HG02763 (cell line): ENCODE results near the gene OXER1.
A peak's percentile ranks its signal among the peaks of the same experiment; 100 is the strongest.

Experiments
- ATAC-seq: cut with Tn5 transposase; IDR thresholded peaks from one replicate; pipeline ENCODE4 v1.9.1; 2021; ENCODE audit warnings: mild to moderate bottlenecking, moderate library complexity; ENCODE audit not compliant: unreplicated experiment

The OXER1 gene

DNA sequence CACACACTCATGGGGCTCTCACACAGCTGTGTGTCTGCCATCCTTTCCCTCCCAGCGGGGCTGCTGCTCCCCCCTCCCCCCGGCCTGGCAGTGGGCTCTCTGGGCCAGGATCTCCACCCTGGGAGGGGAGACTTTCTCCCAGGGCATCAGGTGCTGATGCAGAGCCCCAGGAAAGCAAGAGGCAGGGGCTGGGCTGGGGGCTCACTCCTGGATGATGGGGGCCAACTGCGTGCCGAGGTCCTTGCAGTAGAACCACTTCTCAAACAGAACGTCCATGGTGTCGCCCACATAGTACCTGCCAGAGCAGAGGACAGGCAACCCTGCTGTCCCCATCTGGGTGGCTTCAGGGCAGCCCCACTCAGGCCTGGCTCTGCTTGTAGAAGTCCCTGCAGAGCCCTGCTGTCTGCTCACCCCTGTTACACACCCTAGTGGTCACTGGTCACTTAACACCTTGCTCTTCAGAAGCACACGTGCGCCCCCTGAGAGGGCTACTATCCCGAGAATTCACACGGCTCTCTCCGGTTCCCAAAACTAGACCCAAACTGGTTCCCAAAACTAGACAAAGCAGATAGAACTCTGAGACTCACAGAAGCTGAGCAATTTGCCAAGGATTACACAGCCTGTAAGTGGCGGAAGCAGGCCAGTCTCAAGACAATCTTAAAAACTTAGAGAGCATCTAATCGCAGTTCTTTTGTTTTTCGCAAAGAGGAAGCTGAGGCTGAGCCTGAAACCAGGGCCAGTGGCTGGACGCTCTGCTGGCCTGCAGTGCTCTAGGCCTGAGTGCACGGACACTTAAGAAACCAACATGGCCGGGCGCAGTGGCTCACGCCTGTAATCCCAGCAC, 6.6 kb upstream of the OXER1 start:
- peak; percentile 46 for ATAC-seq

DNA sequence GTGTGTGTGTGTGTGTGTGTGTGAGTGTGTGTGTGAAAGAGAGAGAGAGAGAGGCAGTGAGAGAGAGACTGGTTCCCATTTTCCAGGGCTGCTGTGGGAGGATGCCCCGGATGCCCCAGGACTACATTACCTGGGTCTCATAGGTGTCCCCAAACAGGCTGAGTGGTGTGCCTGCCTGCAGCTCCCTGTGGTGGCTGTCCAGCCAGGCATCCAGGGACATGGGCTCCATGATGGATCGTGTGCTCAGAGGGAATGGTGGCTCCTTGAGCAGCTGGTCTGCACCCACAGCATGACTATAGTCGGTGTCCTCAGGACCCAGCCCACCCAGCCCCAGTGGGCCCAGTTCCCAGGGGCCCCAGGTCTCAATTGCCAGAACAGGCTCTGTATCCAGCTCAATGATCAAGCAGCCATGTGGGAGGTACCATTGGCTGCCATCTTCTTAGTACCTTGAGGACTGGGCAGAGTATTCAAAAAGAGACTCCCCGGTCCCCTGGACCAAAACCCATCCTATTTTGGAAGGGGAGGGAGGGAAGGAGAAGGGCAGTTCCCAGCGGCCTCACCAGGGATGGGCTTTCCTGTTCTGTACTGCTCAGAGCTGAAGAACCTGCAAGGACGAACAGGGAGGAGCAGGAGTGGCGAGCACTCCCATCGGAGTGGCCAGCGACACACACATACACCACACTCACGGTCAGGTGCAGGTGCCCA, 5.8 kb upstream of the OXER1 start:
- ATAC-seq, result no peak

DNA sequence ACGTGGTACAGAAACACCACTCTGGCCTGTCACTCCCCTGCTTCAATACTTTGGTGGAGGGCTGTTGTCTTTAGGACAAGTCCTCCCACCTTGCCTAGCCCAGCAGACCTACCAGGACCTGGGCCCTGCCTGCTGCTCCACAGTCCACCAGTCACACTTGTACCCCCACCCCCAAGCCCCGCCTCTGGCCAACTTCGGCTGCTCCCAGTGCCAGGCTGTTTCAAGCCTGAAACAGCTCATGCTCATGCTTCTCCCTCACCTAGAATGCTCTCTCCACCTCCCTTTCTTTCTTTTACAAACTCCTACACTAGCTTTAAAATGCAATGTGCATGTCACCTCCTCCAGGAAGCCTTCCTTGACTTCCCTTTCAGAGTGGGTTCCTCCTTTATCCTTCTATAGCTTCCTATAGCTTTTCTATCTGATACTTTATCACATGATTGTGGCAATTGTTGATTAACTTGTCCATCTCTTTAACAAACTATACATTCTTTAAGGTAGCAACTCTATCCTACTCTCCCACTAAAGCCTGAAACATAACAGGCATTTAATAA, 4.8 kb upstream of the OXER1 start:
- ATAC-seq, result no peak

DNA sequence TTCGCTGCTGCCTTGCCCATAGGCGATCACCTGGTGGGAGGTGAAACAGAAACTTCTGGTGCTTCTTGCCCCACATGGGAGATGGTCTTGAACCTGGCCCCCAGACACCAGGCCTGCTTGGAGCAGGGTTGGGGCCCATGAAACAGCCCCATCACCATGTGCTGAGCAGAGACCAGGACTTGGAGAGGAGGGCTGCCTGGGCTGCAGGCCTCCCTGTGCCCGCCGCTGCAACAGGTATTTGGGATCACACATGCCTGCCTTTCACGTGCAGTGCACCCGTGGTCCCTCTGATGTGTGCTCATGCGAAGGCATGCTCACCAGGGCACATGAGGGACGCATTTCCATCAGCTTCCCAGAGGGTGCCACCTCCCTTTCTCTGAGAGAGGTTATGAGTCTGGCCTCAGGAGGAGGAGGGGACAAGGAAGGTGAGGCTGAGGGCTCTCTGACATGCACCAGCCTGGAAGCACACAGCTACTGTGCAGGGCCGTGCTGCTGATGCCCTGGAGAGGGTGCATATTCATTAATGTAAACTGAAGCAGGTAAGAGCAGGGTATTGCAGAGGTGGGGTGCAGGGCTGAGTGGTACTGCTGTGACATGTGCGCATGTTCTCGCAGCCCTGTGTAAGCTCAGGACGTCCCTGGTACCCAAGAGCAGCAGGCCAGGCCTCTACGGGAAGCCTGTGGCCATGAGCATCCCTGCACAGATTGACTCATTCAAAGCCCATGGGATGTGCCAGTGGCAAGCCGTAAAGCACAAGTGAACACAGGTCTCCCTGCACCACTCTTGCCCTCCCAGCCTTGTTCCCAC, 4.2 kb upstream of the OXER1 start:
- no peak for ATAC-seq

DNA sequence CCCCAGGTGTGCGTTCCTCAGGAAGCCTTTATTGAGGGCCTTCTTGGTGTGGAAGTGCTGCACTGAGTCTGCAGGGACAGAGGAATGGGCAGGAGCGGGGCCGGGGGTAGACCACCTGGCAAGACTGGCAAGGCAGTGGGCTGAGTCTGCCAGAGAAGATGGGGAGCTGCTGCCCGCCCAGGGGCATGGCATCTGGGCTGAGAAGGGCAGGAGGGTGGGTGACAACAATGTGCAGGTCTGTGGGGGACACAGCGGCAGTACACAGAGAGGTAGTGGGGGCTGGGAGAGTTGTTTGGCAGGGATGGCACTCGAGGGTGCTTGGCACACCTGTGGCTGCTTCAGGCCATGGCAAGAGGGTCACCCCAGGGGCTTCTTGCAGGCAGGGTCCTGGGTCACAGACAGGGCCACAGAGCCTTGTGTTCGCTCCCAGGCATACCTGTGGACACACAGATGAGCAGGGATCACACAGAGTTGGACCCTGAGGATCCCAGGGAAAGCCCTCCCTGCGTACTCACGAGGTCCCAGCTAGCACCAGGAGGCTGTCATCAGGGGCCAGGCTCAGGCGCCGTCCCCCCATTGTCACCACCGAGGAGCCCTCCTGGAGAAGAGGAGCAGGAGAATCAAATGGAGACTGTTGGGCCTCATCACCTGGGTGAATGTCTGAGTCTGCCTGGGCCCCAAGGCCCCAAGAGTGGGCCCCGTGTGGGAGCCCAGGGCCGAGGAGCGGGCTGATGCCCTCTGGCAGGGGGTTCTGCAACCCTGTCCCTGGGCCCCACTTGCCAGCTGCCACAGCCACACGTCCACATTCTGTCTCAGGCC, 3.4 kb upstream of the OXER1 start:
- ATAC-seq, result no peak

DNA sequence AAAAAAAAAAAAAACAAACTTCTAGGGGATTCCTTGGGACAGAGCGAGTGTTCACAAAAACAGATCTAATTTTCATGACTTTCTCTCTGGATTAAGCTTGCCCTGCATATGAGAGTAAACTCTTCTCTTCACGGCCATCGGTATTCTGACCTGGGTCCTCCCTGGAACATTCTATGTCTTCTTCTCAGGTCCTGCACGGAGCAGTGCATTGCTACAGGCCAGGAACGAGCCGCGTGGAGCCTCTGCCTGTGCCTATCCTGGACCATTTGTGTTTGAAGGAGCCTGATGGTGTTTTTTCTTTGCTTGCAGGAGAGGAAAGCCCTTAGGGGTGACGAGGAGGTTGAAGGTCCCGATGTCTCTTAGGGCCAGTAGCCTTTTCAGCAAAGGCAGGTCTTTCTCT, 1.8 kb upstream of the OXER1 start:
- ATAC-seq, result no peak

DNA sequence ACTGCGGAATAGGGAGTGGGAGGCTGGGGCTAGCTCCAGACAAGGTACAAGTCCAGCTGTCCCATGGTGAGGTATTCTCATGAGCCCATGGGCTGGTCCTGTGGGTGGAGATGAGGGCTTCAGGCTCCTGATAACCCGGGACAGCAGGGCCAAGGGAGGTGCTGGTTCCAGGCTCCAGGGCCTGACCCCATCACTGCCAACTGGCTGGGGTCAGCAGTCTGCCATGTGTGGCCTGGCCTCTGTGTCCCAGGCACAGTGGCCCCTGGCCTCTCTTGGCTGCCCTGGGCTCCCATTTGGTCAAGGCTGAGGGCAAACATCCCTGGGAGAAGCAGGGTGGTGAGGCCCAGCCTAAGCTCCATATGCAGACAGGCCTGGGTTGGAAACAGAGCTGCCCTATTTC, 966 bp upstream of the OXER1 start:
- no peak for ATAC-seq

DNA sequence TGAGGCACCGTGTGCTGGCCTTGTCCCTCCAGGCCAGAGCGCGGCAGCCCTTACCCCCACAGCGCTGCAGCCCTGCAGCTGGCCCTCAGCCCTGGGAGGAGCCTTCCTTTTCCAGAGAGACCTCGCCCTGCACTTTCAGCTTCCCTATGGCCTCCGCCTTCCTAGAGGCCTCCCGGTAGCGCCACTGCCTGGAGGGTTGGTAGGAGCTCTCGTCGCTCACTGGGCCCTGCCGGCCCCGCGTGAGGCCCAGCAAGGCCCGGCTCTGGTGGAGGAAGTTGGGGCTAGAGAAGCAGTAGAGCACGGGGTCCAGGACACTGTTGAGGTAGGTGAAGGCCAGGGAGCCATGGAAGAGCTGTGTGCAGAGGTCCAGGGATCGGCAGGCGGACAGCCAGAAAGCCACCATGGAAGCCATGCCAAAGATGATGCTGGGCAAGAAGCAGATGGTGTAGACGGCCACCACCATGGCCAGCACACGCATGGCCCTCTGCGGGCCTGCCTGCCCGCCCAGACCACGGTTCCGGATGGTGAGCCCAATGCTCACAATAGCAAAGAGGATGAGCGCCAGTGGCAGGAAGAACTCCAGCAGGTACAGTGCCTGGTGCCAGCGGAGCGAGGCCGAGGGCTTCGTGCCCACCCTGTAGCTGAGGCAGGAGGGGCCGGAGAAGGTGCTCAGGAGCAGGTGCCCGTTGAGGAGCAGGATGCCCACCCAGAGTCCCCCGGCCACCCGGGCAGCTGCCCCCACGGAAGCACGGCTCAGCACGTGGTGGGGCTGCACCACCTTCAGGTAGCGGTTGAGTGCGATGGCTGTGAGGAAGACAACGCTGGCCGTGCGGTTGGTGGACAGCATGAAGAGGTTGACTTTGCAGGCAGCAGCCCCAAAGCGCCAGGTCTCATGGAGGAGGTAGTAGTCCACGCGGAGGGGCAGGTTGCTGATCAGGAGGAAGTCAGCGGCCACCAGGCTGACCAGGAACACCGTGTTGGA, 821 bp downstream of the OXER1 start:
- ATAC-seq, result no peak

DNA sequence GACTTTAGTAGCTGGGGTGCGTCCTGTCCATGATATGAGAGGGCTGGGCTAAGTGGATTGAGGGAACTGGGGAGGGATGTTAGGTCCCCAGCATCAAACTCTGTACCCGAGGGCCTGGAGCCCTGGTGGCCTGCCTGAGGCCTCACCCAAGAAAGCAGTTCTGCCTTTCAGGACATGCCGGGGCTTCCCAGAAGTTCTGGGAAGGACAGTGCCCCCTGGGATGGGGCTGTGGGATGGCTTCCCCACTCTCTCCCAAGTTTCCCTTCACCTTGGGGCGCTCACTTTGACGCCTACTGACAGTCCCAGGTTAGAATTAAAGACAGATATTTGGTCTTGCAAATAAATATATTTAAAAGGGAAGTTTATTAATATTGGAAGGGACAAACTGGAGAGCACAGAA, 1.8 kb downstream of the OXER1 start:
- no peak for ATAC-seq

DNA sequence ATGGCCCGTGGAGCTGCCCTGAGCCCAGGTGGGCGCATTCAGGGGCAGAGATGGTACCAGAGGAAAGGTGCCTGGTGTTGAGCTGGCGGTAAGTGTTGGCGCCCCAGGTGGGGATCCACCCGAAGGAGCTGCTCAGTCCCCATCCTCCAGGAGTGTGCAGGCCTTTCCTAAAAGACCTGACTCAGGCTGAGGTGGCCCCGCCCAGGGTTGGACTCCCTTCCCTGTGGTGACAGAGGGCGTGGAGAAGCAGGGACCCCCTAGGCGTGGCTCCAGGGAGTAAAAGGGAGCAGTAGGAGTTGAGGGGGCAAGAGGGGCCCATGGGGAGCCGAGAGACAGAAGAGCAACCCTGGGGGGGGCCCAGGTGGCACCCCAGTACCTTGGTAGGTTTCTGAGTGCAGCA, 2.4 kb downstream of the OXER1 start:
- ATAC-seq, result no peak

DNA sequence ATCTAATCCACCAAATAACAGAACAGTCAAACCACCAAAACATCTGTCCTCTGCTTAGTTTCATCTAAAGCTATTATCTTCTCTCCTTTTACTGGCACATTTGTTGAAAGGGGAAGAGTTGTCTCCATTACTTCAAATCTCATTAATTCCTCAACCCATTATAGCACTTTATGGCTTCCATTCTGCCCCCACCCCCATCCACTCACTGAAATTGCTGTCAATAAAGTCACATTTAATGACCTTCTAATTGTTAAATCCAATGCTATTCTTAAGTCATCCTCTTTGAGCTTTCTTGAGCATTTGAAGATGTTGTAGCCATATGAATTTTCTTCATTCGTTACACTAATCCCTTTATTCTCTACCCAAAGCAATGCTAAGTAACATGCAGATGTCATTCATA, 5.2 kb downstream of the OXER1 start:
- ATAC-seq, result no peak

DNA sequence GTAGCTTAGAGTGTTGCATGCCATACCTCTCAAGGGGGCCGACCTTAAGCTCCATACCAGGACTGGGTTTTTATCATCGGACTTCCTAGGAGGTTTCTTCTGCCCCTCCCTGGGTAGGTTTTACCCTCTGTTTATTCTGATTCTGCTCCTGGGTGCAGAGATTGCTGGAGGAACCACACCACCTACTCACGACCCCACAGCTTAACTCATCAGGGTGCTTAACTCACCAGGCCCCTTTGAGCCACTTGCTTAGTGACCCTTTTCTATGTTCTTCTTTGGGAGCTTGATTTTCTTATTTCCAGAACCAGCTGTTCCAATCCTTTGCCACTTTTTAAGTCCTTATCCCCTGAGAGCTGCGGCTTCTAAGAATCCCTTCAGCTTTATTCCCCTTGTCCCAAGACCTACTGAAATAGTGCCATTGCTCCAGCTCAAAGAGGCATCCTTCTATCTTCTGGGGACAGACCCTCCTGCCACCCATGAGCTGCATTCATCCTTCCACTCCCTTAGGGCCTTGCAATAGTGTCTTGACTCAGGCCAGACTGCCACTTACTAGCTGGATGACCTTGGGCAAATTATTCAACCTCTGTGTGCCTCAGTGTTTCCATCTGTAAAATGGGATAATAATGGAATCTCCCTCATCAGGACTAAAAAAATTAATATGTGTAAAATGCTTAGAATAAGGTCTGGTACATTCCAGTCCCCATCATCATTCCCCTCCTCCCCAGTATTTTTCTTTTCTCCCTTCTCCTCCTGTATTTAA, 5.8 kb downstream of the OXER1 start:
- no peak for ATAC-seq

DNA sequence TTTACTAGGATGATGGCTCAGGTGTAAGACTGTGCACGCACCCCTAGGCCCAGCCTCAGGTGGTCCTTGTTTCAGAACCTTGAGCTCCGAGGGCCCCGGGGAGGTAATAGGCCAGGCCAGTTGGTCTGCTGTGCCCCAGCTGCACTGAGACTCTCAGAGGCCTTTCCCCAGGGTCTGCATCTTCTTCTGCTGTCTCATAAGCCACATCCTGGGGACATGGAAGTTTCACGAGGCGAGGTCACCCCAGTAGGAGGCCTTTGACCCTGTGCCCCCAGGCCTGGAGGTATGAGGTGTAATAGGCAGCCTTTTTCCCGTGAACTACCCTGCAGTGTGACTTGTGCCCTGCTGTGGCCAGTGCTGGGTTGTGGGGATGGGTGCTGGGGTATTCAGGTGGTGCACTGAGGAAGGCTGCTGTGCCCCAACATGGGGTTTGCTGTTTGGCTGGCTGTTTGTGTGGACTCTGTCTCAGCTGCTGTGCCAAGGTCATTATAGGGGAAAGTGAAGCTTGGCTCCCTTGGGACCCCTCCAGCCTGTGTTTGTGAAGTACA, 6.9 kb downstream of the OXER1 start:
- no peak for ATAC-seq

DNA sequence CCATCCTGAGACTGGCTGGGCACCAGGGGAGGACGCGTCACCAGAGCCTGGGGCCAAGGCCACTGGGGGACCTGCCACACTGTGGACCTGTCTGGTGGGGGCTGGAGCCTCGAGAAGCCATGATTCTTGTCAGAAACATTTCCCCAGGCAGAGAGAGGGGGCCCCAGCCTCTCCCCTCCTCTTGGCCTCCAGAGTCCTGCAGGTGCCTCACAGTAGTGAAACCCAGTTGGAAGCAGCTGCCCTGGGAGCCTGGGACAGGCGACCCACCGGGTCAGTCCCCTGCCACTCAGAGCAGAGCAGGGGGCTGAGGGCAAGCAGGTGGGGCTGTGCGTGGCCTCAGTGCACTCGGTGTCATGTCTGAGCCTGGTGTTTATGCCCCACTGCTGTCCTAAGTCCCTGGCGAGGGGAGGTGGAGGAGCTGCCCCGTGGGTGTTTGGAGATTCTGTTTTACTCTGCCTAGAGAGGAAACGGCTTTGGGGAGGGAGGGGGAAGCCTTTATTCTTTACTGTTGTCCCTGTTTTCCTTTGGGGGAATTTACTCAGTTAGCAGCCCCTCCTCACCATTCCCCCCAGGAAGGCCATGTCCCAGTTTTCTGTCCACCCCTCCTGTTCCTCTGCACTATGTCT, 7.7 kb downstream of the OXER1 start:
- ATAC-seq, result no peak

DNA sequence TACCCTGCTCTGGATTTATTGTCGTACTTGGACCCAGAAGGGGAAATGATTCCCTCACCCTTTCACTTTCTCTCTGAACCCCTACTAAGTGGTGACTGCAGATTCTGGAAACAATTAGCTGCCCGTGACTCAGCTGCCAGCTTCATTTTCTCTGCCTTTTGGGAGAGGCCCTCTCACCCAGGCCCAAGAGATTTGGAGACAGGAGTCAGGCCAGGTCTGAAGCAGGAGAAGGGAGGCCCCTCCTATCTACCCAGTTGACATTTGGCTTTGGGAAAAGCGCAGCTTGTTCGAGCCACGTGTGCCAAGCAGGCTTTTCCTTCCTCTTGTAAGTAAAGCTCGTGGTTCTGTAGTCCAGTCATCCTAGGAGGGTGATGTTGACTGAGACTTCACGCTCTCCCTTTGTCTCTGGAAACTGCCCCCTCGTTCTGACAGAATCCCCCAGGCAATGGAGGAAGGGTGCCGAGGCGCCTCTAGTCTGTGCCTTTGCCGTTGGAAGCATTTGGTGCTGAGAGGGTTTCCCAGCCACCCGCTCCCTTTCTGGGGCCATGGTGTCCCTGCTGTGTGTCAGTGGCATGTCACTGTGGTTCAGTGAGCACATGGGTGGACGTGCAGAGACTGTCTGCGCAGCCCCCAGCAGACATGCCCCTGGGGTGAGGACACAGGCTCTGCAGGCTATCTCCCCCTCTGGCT, 8.6 kb downstream of the OXER1 start:
- ATAC-seq, result no peak

DNA sequence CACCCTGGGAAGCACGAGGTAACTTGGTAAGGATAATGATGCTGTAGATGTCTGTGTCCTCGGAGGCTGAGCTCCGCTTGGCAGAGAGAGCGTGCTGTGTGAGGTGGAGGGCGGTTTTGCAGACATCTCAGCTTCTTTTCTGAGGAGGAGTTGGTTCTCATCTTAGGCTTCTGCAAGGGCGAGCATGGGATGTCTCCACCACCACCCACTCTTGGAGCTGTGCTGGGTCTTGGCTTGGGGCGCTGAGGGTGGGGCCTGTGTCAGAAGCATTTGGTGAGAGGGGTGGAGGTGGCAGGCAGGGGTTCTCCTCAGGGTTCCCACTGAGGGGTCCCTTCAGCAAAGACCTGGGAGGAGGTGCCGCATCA, 9.2 kb downstream of the OXER1 start:
- ATAC-seq, result no peak

DNA sequence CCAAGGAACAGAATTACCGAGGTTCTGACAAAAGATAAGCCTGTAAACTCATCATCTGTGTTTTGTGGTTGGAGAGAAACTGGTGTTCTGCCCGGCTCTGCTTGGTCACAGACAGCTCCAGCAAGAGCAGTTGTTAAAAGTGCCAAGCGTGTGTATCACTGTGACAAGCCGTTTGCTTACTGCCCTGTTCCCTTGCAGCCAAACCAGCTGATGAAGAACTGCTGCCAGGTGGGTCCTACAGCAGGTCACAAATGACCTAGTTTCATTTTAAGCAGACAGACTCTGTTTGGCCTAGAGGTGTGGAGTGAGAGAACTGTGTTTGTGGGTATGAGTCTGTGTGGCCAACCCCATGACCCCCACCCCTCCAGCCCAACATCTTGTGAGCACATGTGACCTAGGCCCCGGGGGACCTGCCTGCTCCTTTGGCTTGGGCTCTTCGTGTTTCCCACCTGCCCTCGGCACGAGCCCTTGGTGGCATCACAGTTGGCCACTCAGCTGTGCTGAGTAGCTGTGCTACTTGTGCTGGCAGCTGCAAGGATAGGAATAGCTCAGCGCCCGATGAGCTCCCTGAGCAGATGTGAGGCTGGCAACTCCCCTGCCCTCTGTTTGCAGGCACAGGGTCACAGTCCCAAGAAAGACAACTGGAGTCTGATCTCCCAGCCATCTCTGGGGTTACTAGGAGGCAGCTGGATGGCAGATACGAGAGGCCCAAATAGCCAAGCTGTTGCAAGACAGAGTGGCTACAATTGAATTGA, 9.7 kb downstream of the OXER1 start:
- ATAC-seq, result peak; percentile 50
